GM08714 (cell line): ENCODE measurements around the gene CAPZB.
A peak's percentile ranks its signal among the peaks of the same experiment; 100 is the strongest.

ENCODE experiments used
- H3K4me3 ChIP-seq: fragments of 200-500 bp; sonication (Bioruptor generic); 2 replicates; pipeline ENCODE4 v1.5.1; 2014; ENCODE audit warnings: mild to moderate bottlenecking, low read length, inconsistent platforms
- ZNF274 ChIP-seq: IDR thresholded peaks from 2 replicates; pipeline ENCODE4 v1.6.1; 2012; ENCODE audit warnings: mild to moderate bottlenecking, low read depth, low read length

The CAPZB gene

GRCh38 chr1:19395678-19396192 lies 89.6 kb downstream of the CAPZB start:
- no peak overlapping the region for H3K4me3 ChIP-seq
- no peak for TF ChIP-seq ZNF274

- no peak overlapping the region for H3K4me3 ChIP-seq
- TF ChIP-seq ZNF274: no peak
Observed at GRCh38 chr1:19393046-19393445, 92.3 kb downstream of the CAPZB start.

- no peak overlapping the region; the same call in 1 of the 2 replicates for H3K4me3 ChIP-seq
- TF ChIP-seq ZNF274: no peak
Observed at GRCh38 chr1:19392221-19392620, 93.1 kb downstream of the CAPZB start.

GRCh38 chr1:19391596-19391981 lies 93.8 kb downstream of the CAPZB start:
- TF ChIP-seq ZNF274: no peak
- H3K4me3 ChIP-seq: peak overlapping the region; percentile 57; the same call in 1 of the 2 replicates

- no peak for TF ChIP-seq ZNF274
- peak overlapping the region; percentile 57; the same call in 1 of the 2 replicates for H3K4me3 ChIP-seq
Observed at GRCh38 chr1:19390901-19391595, 94.3 kb downstream of the CAPZB start.

GRCh38 chr1:19390166-19390850 lies 95.0 kb downstream of the CAPZB start:
- peak overlapping the region; percentile 46; the same call in 1 of the 2 replicates for H3K4me3 ChIP-seq
- TF ChIP-seq ZNF274: no peak

- no peak for TF ChIP-seq ZNF274
- H3K4me3 ChIP-seq: no peak overlapping the region
Observed at GRCh38 chr1:19388980-19389379, 96.4 kb downstream of the CAPZB start.

GRCh38 chr1:19387045-19387467 lies 98.3 kb downstream of the CAPZB start:
- no peak for TF ChIP-seq ZNF274
- H3K4me3 ChIP-seq: no peak overlapping the region

GRCh38 chr1:19385869-19386591 lies 99.3 kb downstream of the CAPZB start:
- TF ChIP-seq ZNF274: no peak
- no peak overlapping the region for H3K4me3 ChIP-seq

GRCh38 chr1:19385221-19385620 lies 100.1 kb downstream of the CAPZB start:
- TF ChIP-seq ZNF274: no peak
- H3K4me3 ChIP-seq: no peak overlapping the region

- no peak for TF ChIP-seq ZNF274
- H3K4me3 ChIP-seq: no peak overlapping the region
Observed at GRCh38 chr1:19384772-19385187, 100.6 kb downstream of the CAPZB start.

GRCh38 chr1:19384113-19384512 lies 101.2 kb downstream of the CAPZB start:
- no peak for TF ChIP-seq ZNF274
- H3K4me3 ChIP-seq: no peak overlapping the region

GRCh38 chr1:19382222-19382621 lies 103.1 kb downstream of the CAPZB start:
- H3K4me3 ChIP-seq: no peak overlapping the region
- no peak for TF ChIP-seq ZNF274

- H3K4me3 ChIP-seq: no peak overlapping the region
- TF ChIP-seq ZNF274: no peak
Observed at GRCh38 chr1:19381261-19381660, 104.1 kb downstream of the CAPZB start.
